ENCODE measurements around the gene PTPRO.

Gene PTPRO

DNA sequence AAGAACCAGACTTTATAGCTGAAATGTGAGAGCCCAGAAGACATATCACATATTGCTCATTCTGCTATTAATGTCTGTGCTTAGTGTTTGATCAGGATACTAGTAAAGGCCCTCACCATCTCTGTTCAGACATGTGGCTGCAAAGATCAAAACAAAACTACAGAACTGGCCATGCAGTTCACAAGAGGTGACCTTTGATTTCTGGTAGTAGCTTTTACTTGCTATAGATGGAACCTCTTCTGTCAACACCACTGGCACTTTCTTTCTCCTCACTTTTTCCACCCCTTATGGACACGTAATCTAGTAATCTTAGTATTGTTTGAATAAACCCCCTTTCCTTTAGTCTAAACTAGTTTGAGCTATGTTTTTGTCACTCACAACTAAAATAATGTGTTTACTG, 252.0 kb downstream of the PTPRO start:
- DNase-seq, result no peak

DNA sequence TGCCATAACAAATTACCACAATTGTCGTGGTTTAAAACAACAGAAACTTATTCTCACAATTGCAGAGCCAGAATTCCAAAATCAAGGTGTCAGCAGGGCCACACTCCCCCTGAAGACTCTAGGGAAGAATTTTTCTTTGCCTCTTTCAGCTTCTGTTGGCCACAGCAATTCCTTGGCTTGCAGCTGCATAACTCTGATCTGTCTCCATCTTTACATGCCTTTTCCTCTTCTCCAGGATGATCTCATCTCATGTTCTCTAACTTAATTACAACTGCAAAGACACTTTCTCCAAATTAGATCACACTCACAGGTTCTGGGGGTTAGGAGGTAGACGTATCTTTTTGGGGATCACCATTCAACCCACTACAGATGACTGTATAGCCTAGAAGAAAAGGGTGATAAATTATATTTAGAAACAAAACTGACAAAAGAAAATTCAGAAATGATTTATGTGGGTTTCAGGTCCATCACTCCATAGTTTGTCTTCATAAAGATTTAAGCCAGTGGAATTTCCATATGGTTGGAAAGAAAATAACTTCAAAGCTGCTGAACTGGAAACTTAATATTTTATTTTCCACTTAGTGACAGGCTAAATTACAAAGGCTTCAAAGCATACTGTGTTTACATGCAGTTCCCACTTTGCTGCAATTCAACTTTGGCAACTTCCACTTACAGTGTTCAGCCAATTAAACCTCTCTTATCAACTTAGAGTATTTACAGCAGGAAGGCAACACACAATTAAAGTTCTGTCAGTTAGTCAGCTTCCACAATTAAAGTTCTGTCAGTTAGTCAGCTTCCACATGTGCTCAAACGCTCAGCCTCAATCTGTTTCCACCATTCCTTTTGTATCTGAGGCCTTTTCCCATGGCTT, 253.6 kb downstream of the PTPRO start:
- DNase-seq, result no peak

DNA sequence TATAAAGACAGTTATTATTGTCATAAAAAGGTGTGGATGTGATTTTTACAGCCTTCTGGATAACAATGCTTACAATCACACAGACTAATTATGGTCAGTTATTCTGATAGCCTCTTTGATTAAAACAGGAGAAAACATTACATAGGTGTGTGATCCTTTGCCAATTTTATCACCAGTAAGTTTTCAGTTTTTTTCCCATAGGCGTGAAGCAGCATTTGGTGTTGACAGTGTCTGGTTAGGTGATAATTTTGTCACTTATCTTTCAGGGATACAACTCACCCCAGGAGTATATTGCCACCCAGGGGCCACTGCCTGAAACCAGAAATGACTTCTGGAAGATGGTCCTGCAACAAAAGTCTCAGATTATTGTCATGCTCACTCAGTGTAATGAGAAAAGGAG, 258.1 kb downstream of the PTPRO start:
- DNase-seq, result peak; percentile 8

DNA sequence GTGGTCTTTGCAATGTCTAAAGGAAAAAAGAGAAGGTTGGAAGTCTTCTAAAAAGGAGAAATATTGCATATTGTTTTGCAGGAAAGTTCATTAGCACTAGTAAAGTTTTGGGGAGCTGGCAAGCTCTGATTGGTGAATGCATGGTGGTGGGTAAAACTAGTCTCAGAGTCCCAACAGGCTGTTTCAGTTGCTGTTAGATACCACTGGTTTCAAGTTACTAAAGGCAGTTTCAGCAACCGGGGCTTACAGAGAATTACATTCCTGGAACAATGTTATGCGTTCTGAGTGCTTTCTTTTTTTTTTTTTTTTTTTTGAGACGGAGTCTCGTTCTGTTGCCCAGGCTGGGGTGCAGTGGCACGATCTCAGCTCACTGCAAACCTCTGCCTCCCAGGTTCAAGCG, 258.7 kb downstream of the PTPRO start:
- no peak for DNase-seq

DNA sequence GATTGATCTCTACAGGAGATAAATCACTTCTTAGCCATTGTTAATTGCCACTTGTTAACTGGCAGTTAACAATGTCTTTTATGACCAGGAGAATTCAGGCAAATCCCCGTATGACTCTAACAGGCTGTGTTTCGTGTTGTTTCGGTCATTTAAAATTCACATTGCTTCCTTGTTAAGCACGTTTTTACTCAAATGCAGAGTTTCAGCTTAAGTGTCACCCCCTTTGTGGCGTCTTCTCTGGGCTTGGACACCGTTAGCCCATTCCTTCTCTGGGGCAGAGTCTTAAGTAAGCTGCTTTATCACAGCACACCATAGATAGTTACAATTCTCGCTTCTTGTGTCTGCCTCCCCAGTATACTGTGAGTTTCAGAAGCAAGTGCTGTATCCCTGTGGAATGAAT, 261.5 kb downstream of the PTPRO start:
- DNase-seq, result no peak

DNA sequence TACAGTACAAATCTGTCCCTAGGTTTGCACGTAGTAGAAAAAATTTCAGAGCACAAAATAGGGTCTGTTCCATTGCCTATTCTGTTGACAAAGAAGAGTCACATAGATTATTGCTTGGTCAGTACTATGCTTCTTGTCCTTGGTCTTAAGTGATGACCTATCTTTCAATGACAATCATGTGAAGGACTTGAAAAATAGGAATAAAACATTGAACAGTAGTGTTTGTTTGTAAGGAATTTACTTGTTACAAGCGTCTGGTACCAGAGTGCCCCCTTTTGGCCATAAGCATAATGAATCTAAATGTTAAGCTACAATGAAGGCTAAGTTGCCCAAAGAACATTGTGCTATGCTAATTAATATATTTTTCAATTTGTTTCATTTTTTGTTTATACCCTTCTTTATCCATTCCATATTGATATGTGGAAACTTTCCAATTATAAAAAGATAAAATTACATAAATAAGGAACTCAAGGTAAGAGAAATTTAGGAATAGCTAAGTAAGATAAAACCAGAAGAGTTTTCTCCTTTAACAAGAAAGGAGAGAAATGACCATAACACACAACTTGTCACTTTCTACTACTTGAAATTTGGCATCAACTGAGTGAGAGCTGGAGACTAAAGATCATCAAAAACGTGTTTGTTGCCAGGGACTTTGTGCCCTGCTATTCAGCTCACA, 262.2 kb downstream of the PTPRO start:
- peak; percentile 36 for DNase-seq

DNA sequence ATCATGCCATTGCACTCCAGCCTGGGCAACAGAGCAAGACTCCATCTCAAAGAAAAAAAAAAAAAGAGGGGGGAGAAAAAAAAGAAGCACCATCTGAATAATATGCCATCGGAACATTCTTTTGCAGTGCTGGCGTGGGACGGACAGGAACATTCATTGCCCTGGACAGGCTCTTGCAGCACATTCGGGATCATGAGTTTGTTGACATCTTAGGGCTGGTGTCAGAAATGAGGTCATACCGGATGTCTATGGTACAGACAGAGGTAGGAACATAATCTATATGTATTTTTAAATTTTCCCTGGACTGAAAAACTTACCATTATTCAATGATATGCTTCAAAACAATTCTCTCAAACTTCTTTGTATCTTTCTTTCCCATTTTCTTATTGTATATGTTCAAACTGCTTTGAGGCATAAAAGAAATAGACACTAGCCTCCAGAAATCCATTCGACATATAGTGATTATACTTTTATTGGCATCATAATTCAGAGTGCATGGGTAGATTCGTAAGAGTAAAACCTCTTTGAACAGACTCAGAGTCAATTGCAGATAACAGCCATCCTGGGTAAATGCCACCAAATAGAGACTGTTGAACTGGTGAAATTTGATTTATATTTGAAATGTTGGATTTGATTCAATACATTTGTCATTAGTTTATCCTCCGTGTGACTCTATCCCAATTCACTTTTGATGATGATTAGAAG, 267.2 kb downstream of the PTPRO start:
- no peak for DNase-seq

DNA sequence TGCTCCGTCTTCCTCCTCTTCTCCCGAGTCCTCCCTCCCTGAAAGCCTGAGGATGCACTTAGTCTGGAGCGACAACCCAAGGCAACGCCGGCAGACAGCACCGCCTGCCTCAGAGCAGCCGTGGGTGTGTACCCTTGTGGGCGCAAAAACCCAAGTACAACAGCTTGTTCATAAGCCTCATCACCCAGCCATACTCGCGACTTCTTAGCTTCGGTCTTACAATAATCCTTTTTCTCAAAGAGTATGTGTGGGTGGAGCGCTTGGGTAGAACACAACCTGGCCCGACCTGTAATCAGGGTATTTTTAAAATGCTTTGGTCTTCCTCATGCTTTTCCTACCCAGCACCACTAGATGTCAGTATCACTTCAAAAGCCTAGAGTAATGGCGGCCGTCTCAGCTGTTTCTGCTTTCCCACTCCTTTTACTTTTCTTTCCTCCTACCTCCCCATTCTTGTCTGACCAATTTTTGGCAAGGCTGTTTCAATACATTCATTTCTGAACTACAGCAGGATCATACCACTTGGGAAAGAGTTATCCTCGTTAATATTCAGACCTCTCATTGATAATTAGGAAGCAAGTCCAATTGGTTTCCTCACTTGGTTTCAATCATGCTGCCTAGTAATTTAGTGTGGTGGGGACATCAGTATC, 268.0 kb downstream of the PTPRO start:
- DNase-seq, result peak; percentile 51

DNA sequence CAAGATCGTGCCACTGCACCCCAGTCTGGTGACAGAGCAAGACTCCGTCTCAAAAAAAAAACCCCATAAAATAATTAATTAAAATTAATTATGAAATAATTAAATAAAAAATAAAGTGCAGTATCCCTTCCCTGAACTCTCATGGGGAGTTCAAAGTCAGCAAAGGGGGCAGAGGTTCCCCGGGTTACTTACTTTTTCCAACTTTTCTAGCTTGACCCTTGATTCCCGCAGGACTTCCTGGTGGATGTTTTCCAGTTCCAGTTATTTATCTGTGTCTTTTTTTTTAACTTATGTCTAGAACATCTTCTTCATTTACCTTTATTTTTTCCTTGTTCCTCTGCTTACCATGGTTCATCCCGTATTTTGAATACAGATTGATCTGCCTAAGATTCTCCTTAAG, 269.5 kb downstream of the PTPRO start:
- no peak for DNase-seq

DNA sequence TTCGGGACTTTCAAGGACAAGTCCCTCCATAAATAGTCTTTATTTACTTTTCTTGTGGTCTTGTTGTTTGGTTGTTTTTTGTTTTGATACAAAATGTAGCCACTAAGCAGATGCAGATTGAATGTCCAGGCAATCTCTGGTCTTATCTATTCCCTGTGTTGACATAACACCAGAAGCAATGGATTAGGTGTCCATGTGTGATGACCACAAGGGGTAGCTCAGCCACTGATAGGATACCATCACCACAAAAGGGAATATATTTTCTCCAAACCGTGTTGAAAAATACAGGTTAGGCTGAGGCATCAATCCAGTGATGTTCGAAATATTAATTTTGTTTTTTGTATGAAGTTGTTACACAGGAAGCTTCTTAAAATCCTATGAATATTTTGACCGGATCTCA, 270.6 kb downstream of the PTPRO start:
- no peak for DNase-seq

DNA sequence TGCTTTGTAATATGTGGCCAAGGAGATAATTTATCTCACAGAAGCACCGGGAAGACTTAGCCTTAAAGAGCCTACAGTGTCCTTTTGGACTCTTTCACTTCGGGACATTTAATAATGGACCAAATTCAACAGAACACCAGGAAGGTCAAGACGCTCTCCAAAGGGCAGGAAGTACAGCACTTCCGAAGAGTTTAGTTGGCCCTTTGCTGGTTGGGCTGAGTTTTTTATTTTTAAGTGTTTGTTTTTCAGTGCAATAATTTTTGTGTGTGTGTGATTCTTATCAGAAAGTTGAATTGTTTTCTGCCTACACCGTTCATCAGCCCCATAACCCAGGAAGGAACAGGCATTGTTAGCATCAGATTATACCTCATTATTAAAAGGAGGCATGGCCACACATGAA, 273.9 kb downstream of the PTPRO start:
- DNase-seq, result no peak

DNA sequence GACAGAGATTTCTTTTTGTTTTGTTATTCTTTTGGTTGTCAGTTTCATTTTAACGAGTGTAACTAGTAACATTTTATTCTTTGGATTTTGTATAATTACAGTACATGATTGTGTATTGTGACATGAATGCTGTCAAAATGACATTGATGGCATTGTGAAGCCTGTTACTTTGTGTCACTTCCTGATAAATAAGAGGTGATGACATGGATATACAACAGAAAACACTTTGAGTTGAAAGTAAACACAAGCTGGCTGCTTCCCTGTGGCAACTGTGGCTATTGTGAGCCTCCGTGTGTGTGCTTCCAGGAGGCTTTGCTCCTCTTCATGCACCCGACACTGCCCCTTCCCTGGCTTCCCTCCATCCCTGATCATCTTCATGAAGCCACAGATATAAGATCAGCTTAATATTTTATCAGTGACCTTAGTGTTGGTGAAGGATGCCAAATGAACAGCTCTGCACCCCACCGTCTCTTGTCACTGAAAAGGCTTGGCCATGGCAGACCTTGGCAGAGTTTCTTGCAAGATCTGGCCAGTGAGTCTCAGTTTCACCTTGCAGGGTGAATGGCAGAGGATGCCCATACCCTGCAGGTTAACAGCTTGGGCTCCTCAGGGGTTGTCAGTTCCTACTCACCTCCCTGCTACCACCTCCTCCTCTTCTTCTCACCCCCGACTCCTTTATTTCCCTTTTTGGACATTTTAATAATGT, 275.0 kb downstream of the PTPRO start:
- no peak for DNase-seq

DNA sequence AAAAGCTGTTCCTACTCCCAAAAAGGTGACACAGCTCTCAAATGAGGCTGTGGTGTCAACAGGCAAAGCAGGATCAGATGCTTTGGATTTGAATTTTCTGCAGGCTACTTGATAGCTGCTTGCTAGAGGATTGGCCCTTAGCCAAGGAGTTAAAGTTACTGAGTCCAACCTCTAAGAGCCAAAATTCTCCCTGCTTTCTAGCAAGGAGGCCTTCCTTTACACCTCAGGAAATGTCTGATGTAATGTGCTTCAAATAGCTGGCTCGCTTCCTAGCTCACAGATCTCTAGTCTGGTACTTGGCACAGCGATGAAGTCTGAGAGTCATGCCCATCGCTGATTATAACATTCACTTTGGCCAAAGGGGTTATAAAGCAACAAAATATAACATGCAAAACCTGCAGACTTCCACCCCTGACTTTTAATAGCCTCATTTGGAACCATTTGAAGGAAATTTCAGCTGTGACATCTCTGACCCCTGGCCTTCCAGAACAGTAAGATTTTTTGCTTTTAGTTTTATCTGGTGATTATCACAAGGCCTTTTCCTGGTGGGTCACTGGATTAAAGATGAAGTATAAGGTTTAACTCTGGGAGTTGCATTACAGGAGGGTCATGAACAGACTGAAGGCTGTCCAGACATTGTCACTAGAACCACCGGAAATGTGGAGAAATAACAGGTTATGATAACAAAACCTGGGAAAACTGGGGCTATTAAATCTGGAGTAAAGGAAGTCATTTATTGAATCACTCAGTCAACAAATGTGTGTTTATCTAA, 277.1 kb downstream of the PTPRO start:
- DNase-seq, result peak; percentile 30

DNA sequence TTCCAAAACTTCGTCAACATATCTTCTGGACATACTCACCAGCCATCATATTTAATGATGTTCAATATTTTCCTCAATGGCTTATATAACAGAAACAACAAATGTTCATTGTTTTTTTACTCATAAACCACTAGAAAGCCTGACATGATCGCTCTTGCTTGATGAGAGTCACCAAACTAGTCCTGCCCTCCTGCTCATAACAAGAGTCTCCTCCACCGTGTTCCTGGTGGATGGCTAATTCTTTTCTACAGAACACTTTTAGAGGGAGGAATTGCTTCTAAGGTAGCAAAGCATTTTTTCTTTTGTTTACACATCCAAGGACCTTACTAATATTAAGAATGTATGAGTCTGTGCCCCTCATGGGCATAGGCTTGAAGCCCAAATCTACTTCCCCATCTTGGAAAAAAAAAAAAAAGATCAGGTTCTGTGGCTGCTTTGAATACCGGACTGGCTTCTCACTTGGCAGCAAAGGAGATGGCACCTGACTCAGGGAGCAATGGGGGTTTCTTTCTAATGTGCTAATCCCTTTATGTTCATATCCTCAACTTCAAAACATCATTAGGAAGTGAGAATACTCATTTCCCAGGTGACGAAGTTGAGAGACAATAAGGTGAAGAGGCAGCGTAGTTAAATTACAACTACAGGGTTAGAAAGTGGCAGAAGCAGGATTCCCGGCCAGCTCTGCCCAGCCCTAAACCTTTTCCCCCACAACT, 278.1 kb downstream of the PTPRO start:
- DNase-seq, result no peak

DNA sequence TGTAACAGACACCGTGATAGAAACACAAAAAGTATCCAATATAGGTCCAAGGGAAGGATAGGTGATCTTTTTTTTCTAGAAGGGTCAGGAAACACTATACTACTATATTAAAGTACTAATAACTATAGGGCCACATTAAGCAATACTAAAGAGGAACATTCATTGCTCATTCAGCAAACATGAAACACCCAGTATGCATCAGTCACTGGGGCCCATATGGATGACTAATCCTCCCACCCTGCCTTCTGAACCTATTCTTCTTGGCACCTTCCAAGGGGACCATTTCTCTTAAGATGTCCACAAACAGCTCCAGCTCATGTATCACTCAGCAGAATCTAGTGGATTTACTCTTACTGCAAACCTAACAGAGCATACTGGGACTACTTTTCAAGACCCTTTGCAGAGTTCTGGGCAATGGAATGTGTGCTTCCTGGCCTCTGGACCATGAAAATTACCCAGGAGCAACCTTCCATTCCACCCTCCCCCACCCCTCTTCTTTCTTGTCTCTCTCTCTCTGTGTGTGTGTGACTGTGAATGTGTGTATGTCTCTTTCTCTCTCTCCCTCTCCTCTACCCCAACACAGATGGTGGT, 279.0 kb downstream of the PTPRO start:
- no peak for DNase-seq

DNA sequence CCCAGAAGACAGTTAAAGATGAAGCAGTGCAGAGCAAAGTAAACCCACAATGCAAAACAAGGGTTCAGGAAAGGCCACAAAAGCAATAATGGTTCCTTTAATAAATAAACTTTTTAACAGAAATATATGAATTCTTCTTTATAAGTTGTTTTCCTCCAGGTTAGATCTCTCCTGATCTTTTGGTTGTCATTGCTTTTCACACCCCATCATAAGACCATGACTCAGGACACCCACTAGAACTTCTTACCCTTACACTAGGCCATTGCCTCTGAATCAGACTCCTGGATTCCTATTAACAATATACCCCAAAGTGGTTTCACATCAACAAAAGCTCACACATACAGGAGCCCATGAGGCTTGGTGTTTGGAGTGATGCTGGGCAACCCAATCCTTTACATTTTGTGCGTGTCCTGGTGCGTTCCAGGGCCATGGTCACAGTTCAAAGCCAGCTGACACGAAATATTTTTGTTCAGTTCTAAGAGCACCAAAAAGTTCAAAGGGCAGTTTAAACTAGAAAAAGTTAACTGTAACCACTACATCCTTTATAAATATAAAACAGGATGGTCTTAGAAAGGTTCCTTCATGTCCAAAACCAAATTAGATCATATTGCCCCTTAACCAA, 279.9 kb downstream of the PTPRO start:
- no peak for DNase-seq

DNA sequence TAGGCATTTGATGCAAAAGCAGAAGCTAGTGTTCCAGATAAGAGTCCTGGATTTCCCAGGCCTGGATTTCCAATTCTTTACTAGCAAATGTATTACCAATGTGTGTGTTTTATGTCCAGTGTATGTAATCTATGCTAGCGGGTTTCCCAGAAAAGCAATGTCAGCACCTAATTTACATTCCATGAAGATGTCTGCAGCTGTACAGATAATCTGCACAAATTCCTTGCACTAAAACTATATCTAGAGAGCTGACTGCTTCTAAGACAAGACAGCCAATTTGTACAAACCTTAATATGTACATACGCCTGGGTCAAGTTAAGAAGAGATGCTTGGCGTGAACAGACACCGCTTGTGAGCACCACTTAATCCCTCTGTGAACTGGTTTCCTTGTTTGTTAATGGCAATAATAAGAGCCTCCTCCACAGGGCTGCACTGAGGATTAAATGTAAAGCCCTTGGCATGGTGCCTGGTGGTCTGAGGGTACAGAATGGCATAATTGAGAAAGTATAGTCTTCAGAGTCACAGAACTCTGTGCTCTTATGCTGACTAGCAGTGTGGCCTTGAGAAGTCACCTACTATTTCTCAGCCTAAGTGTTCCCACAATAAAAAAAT, 281.3 kb downstream of the PTPRO start:
- DNase-seq, result peak; percentile 40

DNA sequence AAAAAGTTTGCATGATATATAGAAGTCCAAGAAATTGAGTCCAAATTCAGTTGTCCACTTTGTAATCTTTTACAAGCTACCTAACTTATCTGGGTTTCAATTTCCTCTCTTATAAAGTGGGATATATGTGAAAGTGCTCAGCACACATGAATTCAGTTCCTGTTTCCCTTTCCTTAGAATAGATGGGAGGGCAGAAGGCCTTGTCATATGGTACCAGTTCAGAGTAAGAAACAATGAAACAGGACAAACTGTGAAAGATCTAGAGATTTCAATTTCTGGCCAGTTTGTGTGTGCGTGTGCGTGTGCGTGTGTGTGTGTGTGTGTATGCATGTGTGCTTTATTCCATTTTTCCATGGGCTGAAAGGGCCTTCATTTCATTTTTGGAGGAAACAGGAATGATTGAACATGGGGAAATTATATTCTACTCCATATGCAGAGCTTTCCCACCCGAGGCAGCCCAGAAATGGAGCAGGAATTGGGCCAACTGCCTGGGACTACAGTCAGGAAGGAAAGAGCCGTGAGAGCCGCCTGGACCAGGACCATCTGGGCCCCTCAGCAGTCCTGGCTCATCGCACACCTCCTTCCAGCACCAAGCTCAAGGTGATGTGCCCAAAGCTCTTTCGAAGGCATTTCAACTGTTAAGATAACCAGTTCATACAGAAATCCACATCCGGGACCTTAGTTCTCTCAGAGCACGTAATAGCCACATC, 283.7 kb downstream of the PTPRO start:
- no peak for DNase-seq

DNA sequence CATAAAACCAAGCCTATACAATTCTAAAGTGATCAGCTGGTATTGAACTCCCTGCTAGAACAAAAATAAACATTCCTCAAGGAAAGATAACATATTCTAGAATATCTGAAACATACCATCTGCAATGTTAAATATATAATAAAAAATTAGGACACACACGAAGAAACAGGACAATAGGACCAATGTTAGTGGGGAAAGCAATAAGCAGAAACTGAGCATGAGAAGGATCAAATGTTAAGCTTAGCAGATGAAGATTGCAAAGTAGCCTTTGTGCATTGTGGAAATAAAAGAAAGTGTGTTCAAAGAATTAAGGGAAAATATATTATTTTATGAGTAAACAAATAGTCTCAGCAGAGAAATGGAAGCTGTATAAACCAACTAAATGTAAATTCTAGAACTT, 286.1 kb downstream of the PTPRO start:
- no peak for DNase-seq
